ENCODE results near the gene CERK.
A peak's percentile ranks its signal among the peaks of the same experiment; 100 is the strongest.
"Not testable (repeated sequence)": the region's sequence is repeated elsewhere in the genome, so short reads cannot be mapped to it uniquely, and the experiment has no call there.

Gene CERK

DNA sequence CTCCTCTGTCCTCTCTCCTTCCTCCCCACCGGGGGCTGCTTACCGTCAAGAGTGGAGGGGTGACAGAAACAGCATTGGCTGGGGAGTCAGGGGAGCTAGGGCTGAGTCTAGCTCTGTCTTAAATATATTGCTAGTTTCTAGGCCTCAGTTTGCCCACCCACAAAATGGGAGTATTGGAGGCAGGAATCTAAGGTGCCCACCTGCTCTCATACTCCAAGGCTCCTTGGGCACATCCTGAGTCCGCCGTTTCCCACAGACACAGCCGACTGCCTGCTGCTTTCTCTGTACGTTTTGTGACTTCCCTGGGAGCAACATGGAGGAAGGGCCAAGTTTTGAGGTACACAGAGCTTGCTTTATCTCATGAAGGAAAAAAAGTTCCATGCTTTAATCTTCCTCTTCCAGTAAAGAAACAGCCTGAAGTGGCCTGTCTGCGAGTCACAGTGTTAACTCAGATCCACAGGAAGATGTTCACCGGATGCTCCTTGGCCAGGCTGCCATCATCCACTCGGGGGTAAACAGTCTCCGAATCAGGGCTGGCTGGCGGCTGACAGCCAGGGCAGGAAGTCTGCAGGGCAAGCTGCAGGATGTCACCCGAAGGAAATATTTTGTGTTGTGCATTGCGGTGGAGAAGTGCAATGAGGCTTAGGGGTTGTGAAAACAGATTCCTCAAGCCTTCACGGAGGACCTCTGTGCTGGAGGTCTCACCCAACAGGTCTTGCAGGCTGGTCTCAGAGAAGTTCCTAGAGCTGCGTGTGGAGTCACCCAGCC is 11.0 kb upstream of the CERK start:
- DNase-seq (ENCODE audit: low spot score), result no peak

DNA sequence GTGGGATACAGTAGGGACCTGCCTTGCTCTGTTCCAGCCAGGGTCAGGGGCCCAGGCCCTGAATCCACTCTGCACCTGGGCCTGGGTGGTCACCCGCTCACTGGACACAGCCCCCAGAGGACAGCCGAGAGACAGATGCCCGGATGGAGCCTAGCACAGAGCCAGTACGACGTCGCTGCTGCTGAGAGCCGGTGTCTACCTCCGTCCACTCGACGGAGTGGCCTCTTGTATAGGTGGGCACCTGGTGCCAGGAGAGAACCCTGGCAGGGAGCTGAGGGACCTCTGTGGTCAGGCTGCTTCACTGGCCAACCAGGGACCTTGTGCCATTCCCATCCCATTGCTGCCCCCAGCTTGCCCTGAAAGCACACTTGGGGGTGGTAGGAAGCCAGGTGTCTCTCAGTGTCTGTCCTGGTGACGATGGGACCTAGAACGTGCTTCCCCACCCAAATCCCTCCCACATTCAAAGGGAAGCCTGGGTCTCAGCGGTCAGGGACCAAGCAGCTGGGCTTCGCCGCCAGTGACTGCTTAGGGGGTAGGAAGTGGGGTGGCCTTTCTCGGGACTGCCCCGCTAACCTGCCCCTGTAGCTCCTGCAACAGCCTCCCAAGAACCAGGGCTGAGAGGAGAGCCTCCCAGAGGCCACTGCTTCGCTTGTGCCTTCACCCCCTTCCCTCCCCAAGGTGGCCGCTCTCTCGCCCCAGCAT is 10.3 kb upstream of the CERK start:
- DNase-seq (ENCODE audit: low spot score), result no peak

GRCh38 chr22:46747646-46748045 is 9.6 kb upstream of the CERK start:
- no peak for DNase-seq (ENCODE audit: low spot score)

DNA sequence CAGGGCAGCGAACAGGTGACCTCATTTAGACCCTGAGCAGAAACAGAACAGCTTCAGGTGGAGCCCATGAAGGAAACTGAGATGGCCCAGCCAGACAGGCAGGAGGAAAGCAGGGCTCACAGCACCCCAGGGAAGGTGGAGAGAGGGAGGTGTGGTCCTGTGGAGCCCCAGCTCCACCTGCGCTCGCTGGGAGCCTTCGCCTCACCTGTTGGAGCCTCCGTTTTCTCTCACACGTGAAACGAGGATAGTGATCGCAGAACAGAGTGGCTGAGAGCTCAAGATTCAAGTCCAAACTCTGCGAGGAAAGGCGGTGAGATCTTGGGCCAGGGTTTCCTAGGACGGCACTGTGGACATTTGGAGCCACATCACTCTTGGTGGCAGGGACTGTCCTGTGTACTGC is 8.6 kb upstream of the CERK start:
- DNase-seq (ENCODE audit: low spot score), result no peak

DNA sequence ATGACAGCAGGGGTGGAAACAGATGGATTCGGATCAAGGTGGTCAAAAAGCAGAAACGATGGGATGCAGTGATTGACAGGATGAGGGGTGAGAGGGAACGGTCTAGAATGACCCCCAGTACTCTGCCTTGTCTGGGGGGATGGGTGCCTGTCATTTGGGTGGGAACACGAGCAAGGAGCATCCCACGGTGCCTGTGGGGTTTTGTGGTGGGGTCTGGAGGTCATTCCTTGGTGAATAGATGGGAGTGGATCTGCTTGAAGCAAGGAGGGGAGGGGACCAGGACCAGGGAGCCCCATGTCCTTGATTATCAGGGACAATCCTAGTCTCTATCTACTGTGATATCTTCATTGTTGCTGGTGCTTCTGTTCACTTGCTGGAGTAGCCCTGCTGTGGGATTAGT is 8.1 kb upstream of the CERK start:
- DNase-seq (ENCODE audit: low spot score), result no peak

DNA sequence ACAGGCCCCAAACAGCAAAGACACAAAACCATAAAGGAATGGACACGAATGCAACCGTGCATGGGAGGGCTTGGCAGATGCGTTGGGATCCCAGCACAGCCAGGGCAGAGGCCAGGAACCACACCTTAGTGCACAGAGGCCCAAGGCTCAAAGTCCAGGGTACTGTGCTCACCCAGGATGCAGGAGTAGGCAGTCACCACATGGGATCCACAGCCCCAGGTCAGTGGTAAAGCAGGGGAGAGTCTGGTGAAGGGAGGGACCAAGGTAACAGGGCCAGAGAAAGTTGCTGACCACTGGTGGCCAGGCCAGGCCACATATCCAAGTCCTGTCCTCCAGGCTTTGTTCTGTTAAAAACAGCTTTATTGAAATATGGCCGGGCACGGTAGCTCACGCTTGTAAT is 6.5 kb upstream of the CERK start:
- no peak for DNase-seq (ENCODE audit: low spot score)

DNA sequence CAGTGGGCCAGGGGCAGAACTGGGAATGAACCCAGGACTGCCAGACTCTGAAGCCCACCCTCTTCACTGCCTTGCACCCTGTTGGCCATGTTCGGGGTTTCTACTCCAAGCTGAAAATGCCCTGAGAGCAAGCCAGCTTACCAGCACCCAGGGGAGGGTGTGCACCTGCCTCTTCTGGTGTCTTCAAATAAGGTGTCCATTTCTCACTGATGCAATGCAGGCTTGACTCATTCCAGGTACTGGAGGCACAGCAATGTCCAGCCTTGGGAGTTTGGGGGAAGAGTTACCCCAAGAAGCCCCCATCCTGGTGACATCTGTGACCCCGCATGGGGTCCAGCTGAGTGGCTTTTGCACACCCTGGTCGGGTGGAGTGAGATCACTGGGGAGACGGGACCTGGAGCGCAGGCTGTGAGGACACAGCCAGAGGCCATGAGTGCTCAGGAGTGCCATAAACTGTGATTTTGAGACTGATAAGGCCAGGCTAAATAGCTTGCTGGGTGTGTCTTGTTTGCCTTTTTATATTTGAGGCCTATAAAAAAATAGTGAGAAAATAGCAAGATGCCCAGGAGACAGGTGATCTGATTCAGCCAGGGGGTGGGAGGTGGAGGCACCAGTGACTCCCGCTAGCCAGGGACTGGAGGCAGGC is 4.6 kb upstream of the CERK start:
- DNase-seq (ENCODE audit: low spot score), result no peak

GRCh38 chr22:46741974-46742519 is 4.0 kb upstream of the CERK start:
- no peak for DNase-seq (ENCODE audit: low spot score)

- no peak for DNase-seq (ENCODE audit: low spot score)
Measured at GRCh38 chr22:46740910-46741780, 3.1 kb upstream of the CERK start.

DNA sequence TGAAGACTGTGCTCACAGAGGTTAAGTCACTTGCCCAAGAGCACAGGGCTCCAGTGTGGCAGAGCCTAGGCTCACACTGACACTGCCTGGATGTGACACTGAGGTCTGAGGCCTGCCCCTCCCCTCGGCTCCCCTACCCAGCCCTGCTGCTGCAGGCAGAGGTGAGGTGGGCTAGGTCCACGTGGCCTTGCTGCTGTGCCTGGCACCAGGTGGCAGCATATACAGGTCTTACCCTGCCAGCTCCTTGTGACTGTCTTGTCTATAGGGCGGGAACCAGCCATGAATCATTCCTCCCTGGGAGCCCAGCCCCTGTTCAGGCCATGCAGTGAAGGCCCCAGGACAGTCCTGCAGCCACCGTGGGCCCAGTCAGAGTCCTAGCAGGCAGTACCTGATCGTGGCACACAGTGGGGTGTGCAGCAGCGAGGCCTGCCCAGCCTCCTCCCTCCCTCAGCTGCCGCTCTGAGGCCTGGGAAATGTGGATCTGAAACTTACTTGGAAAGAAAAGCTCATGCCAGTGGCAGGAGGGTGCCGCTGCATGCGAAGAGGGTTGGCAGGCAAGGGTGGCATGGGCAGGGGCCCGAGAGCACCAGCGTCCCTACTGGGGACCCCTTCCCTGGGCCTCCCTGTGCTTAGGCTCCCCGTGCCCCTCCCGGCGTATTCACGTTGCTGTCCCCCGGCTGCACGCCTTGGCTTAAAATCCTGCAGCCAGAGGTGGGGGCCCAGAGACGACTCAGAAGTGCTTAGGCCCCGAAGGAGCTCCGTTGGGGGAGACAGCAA is 1.2 kb upstream of the CERK start:
- peak; percentile 30 for DNase-seq (ENCODE audit: low spot score)

GRCh38 chr22:46738647-46739093 is 618 bp upstream of the CERK start:
- DNase-seq (ENCODE audit: low spot score), result no peak

GRCh38 chr22:46737105-46737975 is 712 bp downstream of the CERK start:
- DNase-seq (ENCODE audit: low spot score), result peak; percentile 70

- no peak for DNase-seq (ENCODE audit: low spot score)
Measured at GRCh38 chr22:46736705-46737104, 1.3 kb downstream of the CERK start.

- no peak for DNase-seq (ENCODE audit: low spot score)
Measured at GRCh38 chr22:46735747-46736608, 2.1 kb downstream of the CERK start.

GRCh38 chr22:46734830-46735453 is 3.1 kb downstream of the CERK start:
- DNase-seq (ENCODE audit: low spot score), result peak; percentile 84

GRCh38 chr22:46734213-46734722 is 3.8 kb downstream of the CERK start:
- not testable (repeated sequence) for DNase-seq (ENCODE audit: low spot score)

DNA sequence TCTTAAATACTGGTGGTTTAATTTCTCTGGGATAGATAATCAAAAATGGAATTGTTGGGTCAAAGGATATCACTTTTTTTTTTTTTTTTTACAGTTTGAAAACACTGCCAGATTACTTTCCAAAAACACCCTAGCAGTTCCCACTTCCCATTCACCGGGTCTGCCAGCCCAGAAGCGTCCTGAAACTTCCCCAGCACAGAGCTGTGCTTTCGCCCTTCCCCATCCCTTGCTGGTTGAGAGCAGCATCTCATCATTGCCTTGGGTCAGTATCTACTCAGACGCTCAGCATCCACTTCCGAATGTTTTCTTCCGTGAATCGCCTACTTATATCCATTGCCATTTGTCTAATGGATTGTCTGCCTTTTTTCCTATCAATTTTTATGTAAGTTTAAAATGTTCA is 5.5 kb downstream of the CERK start:
- DNase-seq (ENCODE audit: low spot score), result no peak

GRCh38 chr22:46732041-46732379 is 6.0 kb downstream of the CERK start:
- no peak for DNase-seq (ENCODE audit: low spot score)

All from germinal center (tissue), 1 donor.